NCI-H146 (cell line): ENCODE data around the gene ADSS2.
"Not testable (repeated sequence)": the region's sequence is repeated elsewhere in the genome, so short reads cannot be mapped to it uniquely, and the experiment has no call there.

Experiments
- DNase-seq: peaks from one replicate; lab custom pipeline; 2025; lab: John Stamatoyannopoulos, UW

ADSS2 gene

DNA sequence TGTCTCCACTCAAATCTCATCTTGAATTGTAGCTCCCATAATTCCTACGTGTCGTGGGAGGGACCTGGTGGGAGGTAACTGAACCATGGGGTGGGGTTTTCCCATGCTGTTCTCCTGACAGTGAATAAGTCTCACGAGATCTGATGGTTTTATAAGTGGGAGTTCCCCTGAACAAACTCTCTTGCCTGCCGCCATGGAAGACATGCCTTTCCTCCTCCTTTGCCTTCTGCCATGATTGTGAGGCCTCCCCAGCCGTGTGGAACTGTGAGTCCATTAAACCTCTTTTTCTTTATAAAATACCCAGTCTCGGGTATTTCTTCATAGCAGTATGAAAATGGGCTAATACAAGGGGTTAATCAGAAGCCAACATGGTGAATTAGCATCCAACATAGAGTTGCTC lies 86.4 kb downstream of the ADSS2 start:
- not testable (repeated sequence) for DNase-seq

- DNase-seq, result no peak
Measured at GRCh38 chr1:244362476-244362875, 89.2 kb downstream of the ADSS2 start.

- peak; percentile 71 for DNase-seq
Measured at GRCh38 chr1:244361764-244362473, 89.8 kb downstream of the ADSS2 start.
